GM18870 (cell line): Measurements from ENCODE around the gene DUOX1.

ENCODE experiments used
- ATAC-seq: cut with Tn5 transposase; IDR thresholded peaks from one replicate; pipeline ENCODE4 v1.9.1; 2021; ENCODE audit warnings: moderate library complexity; ENCODE audit not compliant: unreplicated experiment

DUOX1 gene

DNA sequence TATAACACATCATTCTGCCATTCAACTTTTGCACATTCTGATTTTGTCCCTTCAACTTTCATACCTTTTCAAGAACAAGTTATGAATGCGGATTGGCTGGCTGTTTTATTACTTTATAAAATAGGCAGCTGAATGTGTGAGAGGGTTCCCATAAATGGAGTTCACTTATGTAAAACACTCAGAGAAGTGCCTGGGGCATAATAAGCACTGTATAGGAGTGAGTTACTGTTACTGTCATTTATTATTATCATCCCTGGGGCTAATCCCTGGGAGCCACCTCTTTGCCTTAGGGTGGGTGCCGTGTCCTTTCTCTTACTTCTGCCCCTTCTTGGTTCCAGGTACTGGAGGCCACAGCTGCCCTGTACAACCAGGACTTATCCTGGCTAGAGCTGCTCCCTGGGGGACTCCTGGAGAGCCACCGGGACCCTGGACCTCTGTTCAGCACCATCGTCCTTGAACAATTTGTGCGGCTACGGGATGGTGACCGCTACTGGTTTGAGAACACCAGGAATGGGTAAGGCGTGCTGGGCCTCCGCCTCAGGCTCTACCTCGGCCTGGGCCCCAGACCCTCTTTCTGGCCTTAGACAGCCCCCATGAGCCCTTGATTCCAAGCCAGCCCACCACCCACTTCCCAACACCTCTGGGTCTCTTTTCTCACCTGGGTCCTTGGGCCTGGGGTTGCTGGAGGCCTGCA lies 10.9 kb downstream of the DUOX1 start:
- no peak for ATAC-seq

DNA sequence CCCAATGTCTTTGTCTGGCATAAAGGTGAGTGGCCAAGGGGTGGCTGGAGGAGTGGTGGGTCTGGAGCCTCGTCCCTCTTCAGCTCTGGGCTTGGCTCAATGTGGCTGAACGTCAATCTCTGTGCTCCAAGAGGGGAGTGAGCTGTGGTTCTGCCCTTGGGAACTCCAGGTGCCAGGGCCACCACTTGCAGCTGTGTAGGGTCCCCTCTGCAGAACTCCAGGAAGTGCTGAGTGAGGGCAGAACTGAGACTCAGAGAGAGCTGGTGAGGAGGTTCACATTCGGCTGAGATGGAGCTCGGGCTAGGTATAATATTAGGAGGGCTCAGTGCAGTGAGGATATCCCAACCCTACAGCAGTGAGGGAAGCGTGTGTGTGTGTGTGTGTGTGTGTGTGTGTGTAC lies 11.6 kb downstream of the DUOX1 start:
- ATAC-seq = no peak

DNA sequence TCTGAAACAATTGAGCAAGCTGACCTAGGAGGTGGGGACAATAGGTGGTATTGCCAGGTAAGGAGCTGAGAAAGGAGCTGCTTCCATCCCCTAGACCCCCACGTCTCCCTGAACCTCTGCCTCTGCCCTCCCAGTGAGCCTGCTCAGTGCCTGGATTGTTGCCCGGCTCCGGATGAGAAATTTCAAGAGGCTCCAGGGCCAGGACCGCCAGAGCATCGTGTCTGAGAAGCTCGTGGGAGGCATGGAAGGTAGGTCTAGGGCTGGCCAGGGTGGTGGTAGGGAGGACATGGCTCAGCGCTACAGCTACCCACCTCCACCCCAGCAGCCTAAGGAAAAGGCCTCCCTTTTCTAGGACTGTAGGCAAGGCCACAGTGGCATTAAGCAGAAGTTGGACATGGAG lies 13.3 kb downstream of the DUOX1 start:
- ATAC-seq = no peak

DNA sequence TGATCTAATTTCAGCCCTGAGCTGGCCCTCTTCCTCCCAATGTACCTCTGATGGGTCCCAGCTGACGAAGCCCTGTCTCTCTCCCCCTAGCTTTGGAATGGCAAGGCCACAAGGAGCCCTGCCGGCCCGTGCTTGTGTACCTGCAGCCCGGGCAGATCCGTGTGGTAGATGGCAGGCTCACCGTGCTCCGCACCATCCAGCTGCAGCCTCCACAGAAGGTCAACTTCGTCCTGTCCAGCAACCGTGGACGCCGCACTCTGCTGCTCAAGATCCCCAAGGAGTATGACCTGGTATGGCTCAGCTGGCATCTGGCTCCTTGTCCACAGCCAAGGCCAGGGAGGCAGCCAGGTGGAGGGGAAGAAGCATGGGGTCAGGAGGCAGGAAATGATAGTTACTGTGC lies 14.2 kb downstream of the DUOX1 start:
- no peak for ATAC-seq

DNA sequence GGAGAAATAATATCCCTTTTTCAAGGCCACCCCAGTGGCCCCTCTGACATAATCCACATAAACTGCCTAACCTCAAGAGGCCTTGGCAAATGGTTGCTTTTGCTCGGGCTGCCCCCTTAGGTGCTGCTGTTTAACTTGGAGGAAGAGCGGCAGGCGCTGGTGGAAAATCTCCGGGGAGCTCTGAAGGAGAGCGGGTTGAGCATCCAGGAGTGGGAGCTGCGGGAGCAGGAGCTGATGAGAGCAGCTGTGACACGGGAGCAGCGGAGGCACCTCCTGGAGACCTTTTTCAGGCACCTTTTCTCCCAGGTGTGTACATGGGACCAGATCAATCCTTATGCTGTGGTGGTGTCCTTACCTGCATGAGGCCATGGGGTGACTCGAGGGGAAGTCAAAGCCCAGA lies 15.0 kb downstream of the DUOX1 start:
- ATAC-seq = no peak

DNA sequence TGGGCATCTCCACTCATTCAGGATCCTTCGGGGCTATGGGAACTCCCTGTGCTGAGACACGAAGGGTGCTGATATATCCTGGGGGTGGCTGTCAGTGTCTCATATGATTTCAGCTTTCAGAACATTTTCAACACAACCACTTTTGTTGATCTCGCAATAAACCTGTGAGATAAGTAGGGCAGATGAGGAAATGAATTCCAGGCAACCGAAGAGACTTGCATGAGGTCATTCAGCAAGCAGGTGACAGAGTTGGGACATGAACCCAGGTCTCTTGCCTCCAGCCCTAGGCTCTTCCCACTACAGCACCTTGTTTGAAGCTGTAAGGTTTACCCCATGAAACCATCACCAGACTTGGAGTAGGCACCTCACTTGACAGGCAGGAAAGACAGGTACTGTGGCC lies 16.6 kb downstream of the DUOX1 start:
- ATAC-seq = no peak

DNA sequence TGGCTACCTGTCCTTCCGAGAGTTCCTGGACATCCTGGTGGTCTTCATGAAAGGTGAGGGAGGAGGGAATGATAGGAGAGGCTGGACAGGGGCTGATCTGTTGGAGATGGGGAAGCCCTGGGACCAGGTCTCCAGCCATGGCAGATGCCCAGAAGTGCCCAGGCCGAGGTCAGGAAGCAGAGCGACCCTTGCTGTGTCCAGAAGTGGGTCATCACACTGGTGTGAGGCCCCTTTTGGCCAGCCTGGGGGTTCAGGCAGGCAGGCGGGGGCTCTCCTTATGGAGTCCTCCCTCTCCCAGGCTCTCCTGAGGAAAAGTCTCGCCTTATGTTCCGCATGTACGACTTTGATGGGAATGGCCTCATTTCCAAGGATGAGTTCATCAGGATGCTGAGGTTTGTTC lies 17.8 kb downstream of the DUOX1 start:
- ATAC-seq = no peak

DNA sequence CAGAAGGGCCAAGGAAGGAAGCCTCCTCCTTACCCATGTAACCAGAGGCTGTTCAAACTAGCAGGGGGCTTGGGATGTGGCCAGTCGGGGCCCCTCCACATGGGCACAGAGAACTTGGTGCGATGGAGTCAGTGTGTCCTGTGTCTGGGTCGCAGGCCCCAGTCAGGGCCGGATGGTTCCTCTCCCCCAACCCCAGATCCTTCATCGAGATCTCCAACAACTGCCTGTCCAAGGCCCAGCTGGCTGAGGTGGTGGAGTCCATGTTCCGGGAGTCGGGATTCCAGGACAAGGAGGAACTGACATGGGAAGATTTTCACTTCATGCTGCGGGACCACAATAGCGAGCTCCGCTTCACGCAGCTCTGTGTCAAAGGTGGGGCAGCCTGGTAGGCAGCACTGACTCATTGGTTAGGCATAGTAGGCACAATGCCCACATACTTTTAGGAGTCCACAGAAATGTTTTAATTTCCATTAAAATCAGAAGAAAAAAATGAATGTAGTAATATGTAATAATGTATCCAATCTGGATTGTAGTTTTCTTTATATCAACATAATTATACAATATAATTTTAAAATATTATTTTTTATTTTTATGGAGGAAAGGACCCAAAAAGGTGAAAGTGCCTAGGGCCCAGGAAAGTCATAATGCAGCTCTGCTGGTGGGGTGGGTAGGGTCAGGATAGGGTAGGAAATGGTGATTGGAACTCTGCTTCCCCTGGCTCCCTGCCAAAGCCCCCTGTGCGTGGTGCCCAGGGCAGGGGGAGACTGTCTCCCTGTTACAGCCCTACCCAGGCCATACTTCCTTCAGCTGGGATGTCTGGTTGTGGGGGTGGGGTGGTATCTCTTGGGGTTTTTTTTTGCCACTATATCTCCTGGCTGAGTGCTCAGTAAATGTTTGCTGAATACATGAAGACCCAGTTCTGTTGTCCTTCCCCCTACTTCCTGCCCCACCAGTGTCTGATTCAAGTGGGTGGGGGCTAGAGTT lies 18.6 kb downstream of the DUOX1 start:
- no peak for ATAC-seq

DNA sequence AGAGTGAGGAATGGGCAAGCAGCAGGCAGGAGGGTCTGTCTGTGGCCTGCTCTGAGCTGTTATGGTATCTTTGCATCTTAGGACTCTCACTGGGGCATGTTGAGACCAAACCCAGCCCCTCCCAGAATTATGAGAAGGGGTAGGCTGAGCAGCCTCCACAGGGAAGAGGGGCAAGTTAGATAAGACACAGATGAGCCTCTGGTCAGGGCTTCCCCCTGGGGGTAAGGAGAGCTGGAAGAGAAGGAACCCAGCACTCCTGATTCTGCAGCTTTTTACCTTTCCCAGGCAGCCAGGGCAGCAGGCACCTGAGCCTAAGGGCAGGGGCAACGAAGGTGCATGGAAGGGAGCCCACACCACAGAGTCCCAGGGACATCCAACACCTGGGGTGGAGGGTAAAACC lies 19.3 kb downstream of the DUOX1 start:
- no peak for ATAC-seq

DNA sequence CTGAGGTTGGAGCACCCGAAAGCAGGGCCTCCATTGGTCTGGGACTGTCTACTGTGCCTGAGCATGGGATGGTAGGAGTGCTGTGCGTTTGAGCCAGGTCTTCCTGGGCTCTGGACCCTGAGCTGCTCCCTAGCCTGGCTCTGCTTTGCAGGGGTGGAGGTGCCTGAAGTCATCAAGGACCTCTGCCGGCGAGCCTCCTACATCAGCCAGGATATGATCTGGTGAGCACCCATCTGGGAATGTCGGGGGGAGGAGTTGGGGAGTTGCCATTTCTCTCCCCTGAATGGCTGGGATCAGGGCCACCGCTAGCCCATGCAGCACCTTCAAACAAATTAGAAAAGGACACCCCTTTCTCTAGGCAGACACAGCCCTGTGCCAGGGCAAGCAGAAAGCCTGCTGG lies 20.7 kb downstream of the DUOX1 start:
- ATAC-seq = no peak

DNA sequence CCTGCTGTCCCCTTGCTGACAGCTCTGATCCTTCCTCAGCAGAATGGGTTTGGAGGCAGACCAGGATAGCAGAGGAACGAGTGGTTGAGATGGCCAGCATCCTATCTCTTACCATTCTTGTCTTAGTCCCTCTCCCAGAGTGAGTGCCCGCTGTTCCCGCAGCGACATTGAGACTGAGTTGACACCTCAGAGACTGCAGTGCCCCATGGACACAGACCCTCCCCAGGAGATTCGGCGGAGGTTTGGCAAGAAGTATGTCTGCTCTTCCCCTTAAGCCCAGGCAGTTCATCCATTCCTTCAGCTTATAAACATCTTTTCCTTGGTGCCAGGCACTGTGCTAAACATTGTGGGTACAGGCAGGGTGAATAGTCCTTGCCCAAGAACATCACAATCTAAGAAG lies 21.2 kb downstream of the DUOX1 start:
- no peak for ATAC-seq

DNA sequence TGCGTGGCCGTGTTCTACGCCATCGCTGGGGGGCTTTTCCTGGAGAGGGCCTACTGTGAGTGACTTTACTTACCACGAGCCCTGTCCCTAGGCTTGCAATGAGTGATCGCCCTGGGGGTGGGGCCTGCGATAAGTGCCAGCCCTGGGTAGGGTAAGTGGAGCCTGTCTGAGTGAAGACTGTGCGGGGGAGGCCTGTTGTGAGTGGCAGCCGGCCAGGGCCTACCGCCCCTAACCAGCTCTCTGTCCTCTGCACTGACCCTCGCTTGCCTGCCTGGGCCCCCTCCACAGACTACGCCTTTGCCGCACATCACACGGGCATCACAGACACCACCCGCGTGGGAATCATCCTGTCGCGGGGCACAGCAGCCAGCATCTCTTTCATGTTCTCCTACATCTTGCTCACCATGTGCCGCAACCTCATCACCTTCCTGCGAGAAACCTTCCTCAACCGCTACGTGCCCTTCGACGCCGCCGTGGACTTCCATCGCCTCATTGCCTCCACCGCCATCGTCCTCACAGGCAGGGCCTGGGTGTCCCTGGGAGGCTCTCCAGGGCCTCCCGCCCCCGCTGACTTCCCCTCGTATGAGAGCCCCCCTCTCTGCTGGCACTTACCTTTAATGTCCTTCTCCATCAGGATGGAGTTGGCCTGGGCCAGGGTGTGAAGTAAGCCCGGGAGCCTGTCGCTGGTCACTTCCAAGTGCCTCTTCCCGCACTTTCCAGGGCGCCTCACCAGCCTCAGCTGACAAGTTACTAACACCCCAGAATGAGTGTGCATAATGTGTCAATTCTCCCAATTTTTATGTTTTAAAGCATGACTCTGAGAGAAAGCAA lies 22.4 kb downstream of the DUOX1 start:
- no peak for ATAC-seq

DNA sequence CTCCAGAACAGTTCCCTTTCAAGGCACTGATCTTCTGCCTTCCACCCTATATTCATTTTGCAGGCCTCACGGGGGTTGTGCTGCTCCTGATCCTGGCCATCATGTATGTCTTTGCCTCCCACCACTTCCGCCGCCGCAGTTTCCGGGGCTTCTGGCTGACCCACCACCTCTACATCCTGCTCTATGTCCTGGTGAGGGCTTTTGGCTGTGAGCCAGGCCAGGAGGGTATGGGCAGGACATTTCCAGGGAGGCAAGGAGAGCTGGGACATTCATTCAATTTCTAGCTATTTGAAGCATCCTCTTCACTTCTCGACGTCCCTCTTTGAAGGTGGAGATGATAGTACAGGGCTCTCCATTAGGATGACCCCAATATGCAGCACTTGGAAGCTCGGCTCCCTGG lies 25.9 kb downstream of the DUOX1 start:
- no peak for ATAC-seq

DNA sequence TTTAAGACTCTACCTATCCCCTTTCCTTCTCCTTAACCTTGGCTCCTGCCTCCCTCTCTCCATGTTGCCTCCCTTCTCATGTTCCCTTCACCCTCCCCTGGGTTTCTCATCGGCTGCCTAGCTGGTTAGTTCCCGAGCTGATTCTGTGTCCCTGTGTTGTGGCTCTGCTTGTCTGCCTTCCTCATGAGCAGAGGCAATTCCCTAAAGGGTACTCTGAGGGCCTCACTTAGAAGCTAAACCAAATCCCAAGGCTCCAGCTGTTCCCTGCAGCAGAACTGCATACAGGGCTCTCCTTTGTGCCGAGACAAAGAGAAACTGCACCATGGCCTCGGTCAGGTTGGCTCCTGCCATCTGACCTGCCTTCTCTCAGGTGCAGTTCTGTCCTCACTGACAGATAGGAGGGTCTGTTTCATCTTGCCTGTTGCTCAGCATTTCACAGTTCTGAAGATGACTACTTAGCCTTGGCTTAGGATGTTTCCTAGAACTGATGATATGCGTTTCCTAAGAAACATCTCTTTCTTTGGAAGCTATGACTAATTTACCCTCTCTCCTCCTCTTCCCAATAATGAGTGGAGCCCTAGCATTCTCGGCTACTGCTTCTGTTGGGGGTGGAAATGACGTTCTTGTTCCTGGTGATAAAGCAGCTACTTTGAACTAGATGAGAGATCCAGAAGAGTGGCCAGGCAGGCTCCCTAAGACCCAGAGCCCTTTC lies 27.1 kb downstream of the DUOX1 start:
- ATAC-seq = no peak

DNA sequence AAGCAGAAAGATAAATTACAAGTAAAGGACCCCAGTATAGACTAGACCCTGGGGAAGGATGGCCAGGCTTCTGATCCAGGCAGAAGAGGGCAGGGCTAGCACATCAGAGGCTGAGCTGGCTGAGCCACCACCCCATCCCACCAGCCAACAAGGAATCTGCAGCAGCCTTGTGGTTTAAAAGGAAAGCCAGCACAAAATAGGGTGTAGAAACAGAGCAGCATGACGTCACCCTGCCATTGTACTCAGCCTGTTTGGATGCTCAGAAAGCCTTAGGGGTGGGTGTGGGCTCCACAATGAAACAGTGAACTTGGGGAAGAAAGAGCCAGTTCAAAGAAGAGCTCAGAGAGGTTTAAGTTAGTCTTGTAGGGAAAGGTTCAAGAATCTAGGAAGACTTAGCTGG lies 28.2 kb downstream of the DUOX1 start:
- ATAC-seq = no peak

DNA sequence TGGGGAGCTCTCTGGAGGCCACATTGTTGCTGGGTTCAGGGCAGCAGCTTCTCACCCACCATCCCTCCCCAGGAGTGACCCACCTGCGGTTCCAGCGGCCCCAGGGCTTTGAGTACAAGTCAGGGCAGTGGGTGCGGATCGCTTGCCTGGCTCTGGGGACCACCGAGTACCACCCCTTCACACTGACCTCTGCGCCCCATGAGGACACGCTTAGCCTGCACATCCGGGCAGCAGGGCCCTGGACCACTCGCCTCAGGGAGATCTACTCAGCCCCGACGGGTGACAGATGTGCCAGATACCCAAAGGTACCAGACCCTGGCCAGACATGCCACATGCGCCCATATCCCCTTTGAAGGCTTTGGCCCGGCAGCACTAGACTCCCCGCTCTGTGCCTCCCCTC lies 31.9 kb downstream of the DUOX1 start:
- ATAC-seq = no peak

DNA sequence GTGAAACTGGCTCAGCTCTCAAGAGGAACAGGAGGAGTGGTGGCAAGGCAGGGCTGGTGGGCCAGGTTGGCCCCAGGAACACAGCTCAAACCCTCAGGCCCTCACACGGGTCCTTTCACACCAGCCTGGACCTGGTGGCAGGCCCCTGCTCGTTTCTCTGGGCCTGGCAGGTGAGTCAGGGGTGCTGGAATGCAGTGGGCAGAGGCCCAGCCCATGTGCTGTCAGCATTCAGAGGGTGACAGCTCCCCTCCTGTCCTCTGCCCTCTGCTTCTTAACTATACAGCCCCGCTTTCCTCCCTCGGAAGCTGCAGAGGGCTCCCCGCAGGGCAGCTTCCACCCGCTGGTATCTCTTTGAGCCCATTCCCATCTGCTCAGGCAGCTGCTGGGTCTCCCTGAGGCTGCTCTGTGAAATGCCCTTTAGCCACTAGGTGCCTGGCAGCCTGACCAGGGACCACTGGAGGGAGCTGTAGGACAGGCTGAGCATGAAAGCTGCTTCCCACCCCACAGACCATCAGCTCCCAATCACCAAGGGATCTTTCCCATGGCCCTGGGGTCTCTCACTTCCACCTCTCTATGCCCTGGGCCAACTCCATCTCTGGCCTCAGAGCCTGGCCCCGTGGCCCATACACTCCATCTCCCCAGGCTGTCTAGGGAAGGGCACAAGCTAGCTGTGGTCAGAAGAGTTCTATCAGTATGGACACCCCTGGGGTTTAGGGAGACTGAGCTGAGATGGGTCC lies 33.1 kb downstream of the DUOX1 start:
- ATAC-seq = no peak

DNA sequence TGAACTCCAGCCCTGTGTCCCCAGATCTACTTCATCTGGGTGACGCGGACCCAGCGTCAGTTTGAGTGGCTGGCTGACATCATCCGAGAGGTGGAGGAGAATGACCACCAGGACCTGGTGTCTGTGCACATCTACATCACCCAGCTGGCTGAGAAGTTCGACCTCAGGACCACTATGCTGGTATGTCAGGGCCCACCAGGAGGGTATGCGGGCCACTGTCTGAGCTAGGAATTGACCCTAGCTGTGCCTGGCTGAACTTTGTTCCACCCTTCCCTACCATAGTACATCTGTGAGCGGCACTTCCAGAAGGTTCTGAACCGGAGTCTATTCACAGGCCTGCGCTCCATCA lies 33.7 kb downstream of the DUOX1 start:
- ATAC-seq = no peak

DNA sequence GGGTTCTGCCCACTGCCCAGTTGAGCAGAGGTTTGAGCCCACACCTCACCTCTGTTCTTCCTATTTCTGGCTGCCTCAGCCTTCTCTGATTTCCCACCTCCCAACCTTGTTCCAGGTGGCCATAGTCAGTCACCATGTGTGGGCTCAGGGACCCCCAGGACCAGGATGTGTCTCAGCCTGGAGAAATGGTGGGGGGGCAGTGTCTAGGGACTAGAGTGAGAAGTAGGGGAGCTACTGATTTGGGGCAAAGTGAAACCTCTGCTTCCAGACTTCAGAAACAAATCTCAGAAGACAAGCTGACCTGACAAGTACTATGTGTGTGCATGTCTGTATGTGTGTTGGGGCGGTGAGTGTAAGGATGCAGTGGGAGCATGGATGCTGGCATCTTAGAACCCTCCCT lies 35.1 kb downstream of the DUOX1 start:
- no peak for ATAC-seq

DNA sequence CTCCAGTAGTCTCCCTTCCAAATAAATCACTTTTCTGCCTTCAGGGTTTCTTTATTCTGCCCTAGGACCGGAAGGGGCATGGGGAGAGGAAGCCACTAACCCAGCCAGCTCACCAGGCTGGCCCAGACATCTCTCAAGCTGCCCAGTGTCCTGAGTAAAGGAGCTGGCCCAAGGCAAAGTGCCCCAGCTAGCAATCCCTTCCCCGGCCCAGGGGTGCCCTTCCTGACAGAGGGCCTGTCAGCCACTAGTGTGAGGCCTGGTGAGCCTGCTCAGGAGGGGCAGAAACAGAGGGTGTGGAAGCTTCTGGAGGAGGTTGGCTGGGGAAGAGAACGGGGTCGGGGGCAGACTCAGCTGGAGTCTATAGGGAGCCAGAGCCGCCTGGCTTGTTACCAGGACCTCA lies 35.7 kb downstream of the DUOX1 start:
- ATAC-seq = no peak
